ENCODE data around the gene GIMAP1. TPM values are rescaled to one million over a fixed set of nuclear protein-coding genes. Genes with fewer than 3 reads are reported as not detected.

Gene GIMAP1
- polyA plus RNA-seq, 1 donor from 2014 or later: not detected

DNA sequence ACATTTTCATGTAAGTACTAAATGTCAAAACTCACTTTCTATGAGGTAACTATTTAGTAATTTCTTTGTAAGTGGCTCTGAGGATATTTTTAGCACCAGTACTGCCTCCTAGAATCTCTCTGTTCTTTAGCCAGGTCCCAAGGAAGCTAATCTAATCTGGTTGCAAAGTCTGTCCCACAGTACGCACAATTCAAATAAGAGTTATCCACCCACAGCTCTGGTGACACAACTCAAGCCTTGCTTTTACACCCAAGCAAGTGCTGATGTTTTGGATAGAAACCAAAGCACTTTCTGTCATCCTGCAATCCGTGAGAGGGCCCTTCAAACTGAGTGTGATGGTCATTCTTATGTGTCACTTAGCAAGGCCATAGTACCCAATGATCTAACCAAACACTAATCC lies 35.3 kb downstream of the GIMAP1 start:
- Histone ChIP-seq H3K27ac (ENCODE audit: low read length) (no peak overlapping the region), H3K36me3 (ENCODE audit: insufficient read depth, low read length) (no peaks in the 10 kb centered on the region), H3K9ac (ENCODE audit: low read length) (no peak overlapping the region), H4K20me1 (ENCODE audit: insufficient read depth) (no peaks in the 10 kb centered on the region), H3F3A (ENCODE audit: insufficient read depth, low read length, poor library complexity, severe bottlenecking) (no peaks in the 10 kb centered on the region), H3K79me2 (replicated peaks; ENCODE audit: insufficient read depth, low read length) (no peaks in the 10 kb centered on the region), H3K9me2 (ENCODE audit: insufficient read depth, low read length) (no peaks in the 10 kb centered on the region), H3K27me3 (ENCODE audit: insufficient read depth, low read depth, low read length) (no peaks in the 10 kb centered on the region), H2AFZ (ENCODE audit: low read depth, low read length) (no peak overlapping the region), H3K4me3 (ENCODE audit: low read length) (no peak overlapping the region), H3K9me3 (ENCODE audit: low read length) (no peaks in the 10 kb centered on the region), H3K4me2 (ENCODE audit: low read length) (no peak overlapping the region)
- TF ChIP-seq EZH2 (IDR thresholded peaks at IDR 0.05; ENCODE audit: borderline replicate concordance, insufficient read depth, low read length, poor library complexity, severe bottlenecking) (no peak), TAF1 (IDR thresholded peaks at IDR 0.05; ENCODE audit: low read depth) (no peak), RAD21 (conservative IDR thresholded peaks at IDR 0.05) (no peak), SMC3 (conservative IDR thresholded peaks at IDR 0.05; ENCODE audit: poor library complexity) (no peak), POLR2AphosphoS5 (IDR thresholded peaks at IDR 0.05) (no peak), MXI1 (conservative IDR thresholded peaks at IDR 0.05; ENCODE audit: poor library complexity, severe bottlenecking) (no peak), EP300 (conservative IDR thresholded peaks at IDR 0.05; ENCODE audit: poor library complexity, severe bottlenecking) (no peak)
- TF ChIP-seq, protein P1, sequence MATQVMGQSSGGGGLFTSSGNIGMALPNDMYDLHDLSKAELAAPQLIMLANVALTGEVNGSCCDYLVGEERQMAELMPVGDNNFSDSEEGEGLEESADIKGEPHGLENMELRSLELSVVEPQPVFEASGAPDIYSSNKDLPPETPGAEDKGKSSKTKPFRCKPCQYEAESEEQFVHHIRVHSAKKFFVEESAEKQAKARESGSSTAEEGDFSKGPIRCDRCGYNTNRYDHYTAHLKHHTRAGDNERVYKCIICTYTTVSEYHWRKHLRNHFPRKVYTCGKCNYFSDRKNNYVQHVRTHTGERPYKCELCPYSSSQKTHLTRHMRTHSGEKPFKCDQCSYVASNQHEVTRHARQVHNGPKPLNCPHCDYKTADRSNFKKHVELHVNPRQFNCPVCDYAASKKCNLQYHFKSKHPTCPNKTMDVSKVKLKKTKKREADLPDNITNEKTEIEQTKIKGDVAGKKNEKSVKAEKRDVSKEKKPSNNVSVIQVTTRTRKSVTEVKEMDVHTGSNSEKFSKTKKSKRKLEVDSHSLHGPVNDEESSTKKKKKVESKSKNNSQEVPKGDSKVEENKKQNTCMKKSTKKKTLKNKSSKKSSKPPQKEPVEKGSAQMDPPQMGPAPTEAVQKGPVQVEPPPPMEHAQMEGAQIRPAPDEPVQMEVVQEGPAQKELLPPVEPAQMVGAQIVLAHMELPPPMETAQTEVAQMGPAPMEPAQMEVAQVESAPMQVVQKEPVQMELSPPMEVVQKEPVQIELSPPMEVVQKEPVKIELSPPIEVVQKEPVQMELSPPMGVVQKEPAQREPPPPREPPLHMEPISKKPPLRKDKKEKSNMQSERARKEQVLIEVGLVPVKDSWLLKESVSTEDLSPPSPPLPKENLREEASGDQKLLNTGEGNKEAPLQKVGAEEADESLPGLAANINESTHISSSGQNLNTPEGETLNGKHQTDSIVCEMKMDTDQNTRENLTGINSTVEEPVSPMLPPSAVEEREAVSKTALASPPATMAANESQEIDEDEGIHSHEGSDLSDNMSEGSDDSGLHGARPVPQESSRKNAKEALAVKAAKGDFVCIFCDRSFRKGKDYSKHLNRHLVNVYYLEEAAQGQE (IDR thresholded peaks at IDR 0.05; ENCODE audit: borderline replicate concordance): no peak
- TF ChIP-seq, protein P2, sequence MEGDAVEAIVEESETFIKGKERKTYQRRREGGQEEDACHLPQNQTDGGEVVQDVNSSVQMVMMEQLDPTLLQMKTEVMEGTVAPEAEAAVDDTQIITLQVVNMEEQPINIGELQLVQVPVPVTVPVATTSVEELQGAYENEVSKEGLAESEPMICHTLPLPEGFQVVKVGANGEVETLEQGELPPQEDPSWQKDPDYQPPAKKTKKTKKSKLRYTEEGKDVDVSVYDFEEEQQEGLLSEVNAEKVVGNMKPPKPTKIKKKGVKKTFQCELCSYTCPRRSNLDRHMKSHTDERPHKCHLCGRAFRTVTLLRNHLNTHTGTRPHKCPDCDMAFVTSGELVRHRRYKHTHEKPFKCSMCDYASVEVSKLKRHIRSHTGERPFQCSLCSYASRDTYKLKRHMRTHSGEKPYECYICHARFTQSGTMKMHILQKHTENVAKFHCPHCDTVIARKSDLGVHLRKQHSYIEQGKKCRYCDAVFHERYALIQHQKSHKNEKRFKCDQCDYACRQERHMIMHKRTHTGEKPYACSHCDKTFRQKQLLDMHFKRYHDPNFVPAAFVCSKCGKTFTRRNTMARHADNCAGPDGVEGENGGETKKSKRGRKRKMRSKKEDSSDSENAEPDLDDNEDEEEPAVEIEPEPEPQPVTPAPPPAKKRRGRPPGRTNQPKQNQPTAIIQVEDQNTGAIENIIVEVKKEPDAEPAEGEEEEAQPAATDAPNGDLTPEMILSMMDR (IDR thresholded peaks at IDR 0.05; ENCODE audit: poor library complexity, severe bottlenecking): no peak

DNA sequence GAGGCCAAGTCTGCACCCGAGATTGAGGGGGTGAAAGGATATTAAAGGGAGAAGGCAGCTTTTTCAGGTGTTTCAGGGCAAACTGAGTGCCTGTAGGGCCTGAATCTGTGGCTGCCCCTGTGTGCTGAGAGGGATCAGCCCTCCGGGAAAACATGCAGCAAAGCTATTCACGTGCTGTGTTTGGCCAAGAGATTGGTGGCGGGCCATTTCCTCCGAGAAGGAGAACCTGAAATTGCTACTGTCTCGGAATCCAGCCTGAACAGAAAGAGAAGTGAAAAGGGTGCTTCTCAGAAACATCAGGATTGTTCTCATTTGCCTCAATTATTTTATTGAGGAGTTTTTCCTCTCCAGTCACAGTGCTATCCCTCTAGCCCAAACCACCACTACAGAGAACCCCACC lies 36.8 kb downstream of the GIMAP1 start:
- Histone ChIP-seq H2AFZ (ENCODE audit: low read depth, low read length) (no peak overlapping the region), H3F3A (ENCODE audit: insufficient read depth, low read length, poor library complexity, severe bottlenecking) (no peaks in the 10 kb centered on the region), H3K4me3 (ENCODE audit: low read length) (no peak overlapping the region), H3K79me2 (replicated peaks; ENCODE audit: insufficient read depth, low read length) (no peaks in the 10 kb centered on the region), H3K9me3 (ENCODE audit: low read length) (no peaks in the 10 kb centered on the region), H3K27ac (ENCODE audit: low read length) (no peak overlapping the region), H3K36me3 (ENCODE audit: insufficient read depth, low read length) (no peaks in the 10 kb centered on the region), H4K20me1 (ENCODE audit: insufficient read depth) (no peaks in the 10 kb centered on the region), H3K9ac (ENCODE audit: low read length) (no peak overlapping the region), H3K27me3 (ENCODE audit: insufficient read depth, low read depth, low read length) (no peaks in the 10 kb centered on the region), H3K9me2 (ENCODE audit: insufficient read depth, low read length) (no peaks in the 10 kb centered on the region), H3K4me2 (ENCODE audit: low read length) (no peak overlapping the region)
- TF ChIP-seq RAD21 (conservative IDR thresholded peaks at IDR 0.05): no peak
- no peak for TF ChIP-seq TAF1 (IDR thresholded peaks at IDR 0.05; ENCODE audit: low read depth)
- TF ChIP-seq, protein P2 (IDR thresholded peaks at IDR 0.05; ENCODE audit: poor library complexity, severe bottlenecking): no peak
- no peak for TF ChIP-seq POLR2AphosphoS5 (IDR thresholded peaks at IDR 0.05)
- TF ChIP-seq EZH2 (IDR thresholded peaks at IDR 0.05; ENCODE audit: borderline replicate concordance, insufficient read depth, low read length, poor library complexity, severe bottlenecking): no peak
- TF ChIP-seq, protein P1 (IDR thresholded peaks at IDR 0.05; ENCODE audit: borderline replicate concordance): no peak
- TF ChIP-seq SMC3 (conservative IDR thresholded peaks at IDR 0.05; ENCODE audit: poor library complexity): no peak
- no peak for TF ChIP-seq MXI1 (conservative IDR thresholded peaks at IDR 0.05; ENCODE audit: poor library complexity, severe bottlenecking)
- no peak for TF ChIP-seq EP300 (conservative IDR thresholded peaks at IDR 0.05; ENCODE audit: poor library complexity, severe bottlenecking)
